Stimulated activated CD4-positive, alpha-beta T cell treated with anti-CD3 and anti-CD28 coated beads, Interleukin-15, amount 100 ng/mL, for 48 hours (primary cell): ENCODE measurements around the gene WDR83.
"Not testable (repeated sequence)": the region's sequence is repeated elsewhere in the genome, so short reads cannot be mapped to it uniquely, and the experiment has no call there.

ENCODE experiments used
- DNase-seq, 2 donors: peaks; one replicate each; pipeline ENCODE4 v3.0.0-alpha.2; 2020; ENCODE audit warnings: low read depth in 2 of 2

WDR83 gene

GRCh38 chr19:12666265-12667048 lies at the start of gene WDR83, which contains the start of gene MAN2B1:
TSS of gene WDR83 (plus strand) at chr19:12666807. CDS start at chr19:12669791, 2,984 bp downstream.
TSS of gene MAN2B1 (minus strand) at chr19:12666742. CDS start at chr19:12666701, 41 bp downstream.
- peak; percentile 59 to 77 for DNase-seq

GRCh38 chr19:12617646-12618045 lies 49.0 kb upstream of the WDR83 start:
- no peak for DNase-seq

- not testable (repeated sequence) for DNase-seq
Measured at GRCh38 chr19:12621253-12622024, 45.2 kb upstream of the WDR83 start.

GRCh38 chr19:12623361-12624031 lies 43.1 kb upstream of the WDR83 start:
- DNase-seq, result no peak

GRCh38 chr19:12626958-12627357 lies 39.6 kb upstream of the WDR83 start:
- DNase-seq, result no peak

GRCh38 chr19:12628040-12629022 lies 38.3 kb upstream of the WDR83 start:
- DNase-seq, result no peak

GRCh38 chr19:12629215-12629614 lies 37.4 kb upstream of the WDR83 start:
- DNase-seq, result no peak

- DNase-seq, result no peak
Measured at GRCh38 chr19:12636631-12637030, 30.0 kb upstream of the WDR83 start.

- no peak for DNase-seq
Measured at GRCh38 chr19:12638611-12639182, 27.9 kb upstream of the WDR83 start.

- DNase-seq, result peak; percentile 85 to 87
Measured at GRCh38 chr19:12639901-12640613, 26.6 kb upstream of the WDR83 start.

GRCh38 chr19:12641456-12641855 lies 25.2 kb upstream of the WDR83 start:
- DNase-seq, result no peak

- DNase-seq, result no peak
Measured at GRCh38 chr19:12642506-12642905, 24.1 kb upstream of the WDR83 start.

GRCh38 chr19:12643716-12644115 lies 22.9 kb upstream of the WDR83 start:
- DNase-seq, result not testable (repeated sequence)

- no peak for DNase-seq
Measured at GRCh38 chr19:12646551-12646950, 20.1 kb upstream of the WDR83 start.

- no peak for DNase-seq
Measured at GRCh38 chr19:12647047-12647446, 19.6 kb upstream of the WDR83 start.

- DNase-seq, result peak in 1 of 2 donors; percentile 38
Measured at GRCh38 chr19:12647490-12648071, 19.0 kb upstream of the WDR83 start.

- no peak for DNase-seq
Measured at GRCh38 chr19:12648088-12648487, 18.5 kb upstream of the WDR83 start.

- DNase-seq, result no peak
Measured at GRCh38 chr19:12649941-12650340, 16.7 kb upstream of the WDR83 start.

GRCh38 chr19:12652219-12652618 lies 14.4 kb upstream of the WDR83 start:
- DNase-seq, result no peak

- no peak for DNase-seq
Measured at GRCh38 chr19:12655546-12655945, 11.1 kb upstream of the WDR83 start.
